HEK293T (cell line): ENCODE measurements around the gene PLEK2.
"Not testable (repeated sequence)": the region's sequence is repeated elsewhere in the genome, so short reads cannot be mapped to it uniquely, and the experiment has no call there.

Source experiments
- ARNT ChIP-seq: fragments of 450-650 bp; IDR thresholded peaks from 2 replicates; pipeline ENCODE4 v1.6.1; 2017; ENCODE audit warnings: mild to moderate bottlenecking
- ELF4 ChIP-seq: fragments of 450-650 bp; IDR thresholded peaks from 2 replicates; pipeline ENCODE4 v1.6.1; 2017; ENCODE audit warnings: antibody characterized with exemption
- FOXA1 ChIP-seq: fragments of 450-650 bp; IDR thresholded peaks from 2 replicates; pipeline ENCODE4 v1.6.1; 2016; ENCODE audit warnings: mild to moderate bottlenecking
- FOXM1 ChIP-seq: fragments of 450-650 bp; IDR thresholded peaks from 2 replicates; pipeline ENCODE4 v1.6.1; 2017; ENCODE audit warnings: mild to moderate bottlenecking, borderline replicate concordance
- HDGF ChIP-seq: fragments of 450-650 bp; IDR thresholded peaks from 2 replicates; pipeline ENCODE4 v1.6.1; 2017; ENCODE audit warnings: antibody characterized with exemption, borderline replicate concordance
- NFRKB ChIP-seq: fragments of 450-650 bp; IDR thresholded peaks from 2 replicates; pipeline ENCODE4 v1.6.1; 2016; ENCODE audit warnings: mild to moderate bottlenecking, moderate library complexity
- SP1 ChIP-seq: fragments of 450-650 bp; IDR thresholded peaks from 2 replicates; pipeline ENCODE4 v1.6.1; 2017
- SUZ12 ChIP-seq: fragments of 450-650 bp; IDR thresholded peaks from 2 replicates; pipeline ENCODE4 v1.6.1; 2016; ENCODE audit warnings: mild to moderate bottlenecking
- ZNF384 ChIP-seq: fragments of 450-650 bp; IDR thresholded peaks from 2 replicates; pipeline ENCODE4 v1.6.1; 2016
- TF ChIP-seq, protein P1 (sequence below): fragments of 450-650 bp; IDR thresholded peaks from 2 replicates; pipeline ENCODE4 v1.6.1; 2016

DNA sequence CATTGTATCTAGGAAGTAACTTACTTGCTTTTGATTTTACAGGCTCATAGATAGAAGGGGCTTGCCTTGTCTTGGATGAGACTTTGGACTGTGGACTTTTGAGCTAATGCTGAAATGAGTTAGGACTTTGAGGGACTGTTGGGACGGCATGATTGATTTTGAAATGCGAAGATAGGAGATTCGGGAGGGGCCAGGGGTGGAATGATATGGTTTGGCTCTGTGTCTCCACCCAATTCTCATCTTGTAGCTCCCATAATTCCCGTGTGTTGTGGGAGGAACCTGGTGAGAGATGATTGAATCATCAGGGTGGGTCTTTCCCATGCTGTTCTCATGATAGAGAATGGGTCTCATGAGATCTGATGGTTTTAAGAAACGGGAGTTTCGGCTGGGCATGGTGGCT lies 39.7 kb upstream of the PLEK2 start:
- not testable (repeated sequence) for TF ChIP-seq NFRKB, SUZ12, ARNT, HDGF, FOXA1, SP1, FOXM1, ELF4, ZNF384
- TF ChIP-seq, protein P1, sequence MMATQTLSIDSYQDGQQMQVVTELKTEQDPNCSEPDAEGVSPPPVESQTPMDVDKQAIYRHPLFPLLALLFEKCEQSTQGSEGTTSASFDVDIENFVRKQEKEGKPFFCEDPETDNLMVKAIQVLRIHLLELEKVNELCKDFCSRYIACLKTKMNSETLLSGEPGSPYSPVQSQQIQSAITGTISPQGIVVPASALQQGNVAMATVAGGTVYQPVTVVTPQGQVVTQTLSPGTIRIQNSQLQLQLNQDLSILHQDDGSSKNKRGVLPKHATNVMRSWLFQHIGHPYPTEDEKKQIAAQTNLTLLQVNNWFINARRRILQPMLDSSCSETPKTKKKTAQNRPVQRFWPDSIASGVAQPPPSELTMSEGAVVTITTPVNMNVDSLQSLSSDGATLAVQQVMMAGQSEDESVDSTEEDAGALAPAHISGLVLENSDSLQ = not testable (repeated sequence)
